NCI-H146 treated with DMSO at 0.1 percent for 48 hours (cell line): ENCODE measurements around the gene MANSC1.
A peak's percentile ranks its signal among the peaks of the same experiment; 100 is the strongest.
"Not testable (repeated sequence)": the region's sequence is repeated elsewhere in the genome, so short reads cannot be mapped to it uniquely, and the experiment has no call there.

Experiments used
- DNase-seq: peaks from one replicate; lab custom pipeline; 2025; ENCODE audit not compliant: unreplicated experiment; lab: John Stamatoyannopoulos, UW

The MANSC1 gene

DNA sequence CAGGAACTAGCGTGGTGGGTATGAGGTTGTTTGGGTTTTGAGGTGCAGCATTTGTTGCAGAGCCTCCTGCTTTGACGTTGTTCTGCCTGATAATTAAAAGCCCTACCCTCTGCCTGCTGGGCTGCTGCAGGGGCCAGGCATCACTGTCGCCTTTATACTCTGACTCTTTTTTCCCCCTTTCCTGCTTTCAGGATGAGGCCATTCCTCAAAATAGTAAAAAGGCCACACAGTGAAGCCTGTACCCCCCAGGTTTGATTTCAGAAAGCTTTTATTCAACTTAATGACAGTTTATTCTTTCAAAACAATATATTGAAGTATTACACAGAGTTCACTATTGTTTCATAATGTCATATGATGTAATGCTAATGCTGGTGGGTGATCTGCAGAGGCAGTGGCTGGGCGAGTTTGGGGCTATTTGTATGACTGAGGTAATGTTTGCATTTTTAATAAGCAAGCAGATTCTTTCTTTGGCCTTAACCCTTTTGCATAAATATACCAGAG lies 15.9 kb upstream of the MANSC1 start:
- peak; percentile 42 for DNase-seq

- no peak for DNase-seq
Measured at GRCh38 chr12:12365446-12365802, 15.4 kb upstream of the MANSC1 start.

GRCh38 chr12:12364787-12365445 lies 14.9 kb upstream of the MANSC1 start:
- DNase-seq = no peak

GRCh38 chr12:12358528-12358927 lies 8.5 kb upstream of the MANSC1 start:
- DNase-seq = no peak

DNA sequence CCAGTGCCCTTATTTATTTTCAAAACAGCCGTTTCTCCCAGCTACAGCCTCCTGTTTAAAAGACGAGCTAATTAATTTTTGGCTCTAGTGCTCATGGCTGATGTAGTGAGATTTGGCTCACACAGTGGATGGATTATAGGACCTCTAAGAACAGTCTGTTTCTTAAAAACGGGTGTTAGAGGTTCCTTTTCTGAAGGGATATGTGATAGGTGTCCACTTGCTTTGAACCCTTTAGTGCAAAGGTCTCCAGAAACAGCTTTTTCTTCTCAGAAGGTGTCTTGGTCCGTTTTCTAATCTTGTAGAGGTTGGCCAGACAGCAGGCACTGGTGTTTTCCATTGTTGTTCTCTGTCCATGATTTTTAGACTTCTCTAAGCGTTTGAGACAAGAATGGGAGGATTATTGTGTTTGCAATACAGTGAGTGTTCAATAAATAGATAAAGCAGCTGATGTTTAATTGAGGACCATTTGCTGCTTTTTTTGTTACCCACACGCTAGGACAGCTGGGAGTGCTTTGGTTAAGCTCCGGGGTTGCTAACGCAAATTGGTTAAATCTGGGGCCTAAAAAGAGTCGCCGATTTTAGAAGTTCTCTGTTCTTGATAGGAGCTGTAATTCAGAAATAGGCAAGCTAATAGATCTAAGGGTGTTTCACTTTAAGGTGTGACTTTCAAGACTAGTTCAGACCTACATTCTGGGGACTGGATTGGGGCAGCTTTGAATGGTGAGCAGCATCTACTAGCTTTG lies 7.8 kb upstream of the MANSC1 start:
- peak; percentile 65 for DNase-seq

- DNase-seq = peak; percentile 98
Measured at GRCh38 chr12:12356896-12357718, 7.1 kb upstream of the MANSC1 start, which contains the start of gene BORCS5. BORCS5 (plus strand) TSS chr12:12357078; CDS start chr12:12357452, 374 bp downstream.

DNA sequence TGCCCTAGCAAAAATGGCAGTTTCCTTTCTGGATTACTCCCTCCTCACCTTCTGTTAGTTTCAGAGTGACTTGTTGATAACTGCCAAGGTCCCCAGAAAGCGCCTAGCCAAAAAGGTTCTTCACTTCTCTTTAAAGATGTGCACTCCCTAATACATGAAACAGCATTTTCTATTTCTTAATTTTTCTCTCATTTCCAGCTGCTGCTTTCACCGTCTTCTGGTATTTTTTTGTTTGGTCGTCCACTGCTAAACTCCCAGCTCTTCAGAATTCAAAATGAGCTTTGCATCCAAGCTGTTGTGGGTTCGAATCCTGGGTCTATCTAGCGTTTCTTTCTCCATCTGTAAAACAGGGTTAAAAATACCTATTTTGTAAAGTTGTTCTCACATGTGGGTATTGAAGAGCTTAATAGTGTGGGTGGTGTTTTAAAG lies 6.4 kb upstream of the MANSC1 start:
- DNase-seq = no peak

DNA sequence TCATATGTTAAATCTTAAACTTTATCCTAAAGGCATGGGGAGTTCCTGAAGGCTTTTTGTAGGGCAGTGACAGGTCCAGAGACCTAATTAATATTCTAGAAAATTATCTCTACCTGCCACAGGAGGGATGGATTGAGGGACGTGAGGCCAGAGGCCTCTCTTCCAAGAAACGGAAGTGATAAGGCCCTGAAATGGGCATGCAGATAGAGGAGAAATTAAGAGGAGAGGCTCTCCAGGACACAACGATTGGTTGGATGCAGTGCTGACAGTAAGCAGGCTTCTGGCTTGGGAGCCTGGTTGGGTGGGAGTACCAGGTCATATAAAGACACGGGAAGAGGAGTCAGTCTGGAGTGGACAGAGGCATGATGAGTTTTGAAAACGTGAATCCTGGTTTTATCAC lies 3.8 kb upstream of the MANSC1 start:
- DNase-seq = no peak

- DNase-seq = no peak
Measured at GRCh38 chr12:12353276-12353675, 3.2 kb upstream of the MANSC1 start.

DNA sequence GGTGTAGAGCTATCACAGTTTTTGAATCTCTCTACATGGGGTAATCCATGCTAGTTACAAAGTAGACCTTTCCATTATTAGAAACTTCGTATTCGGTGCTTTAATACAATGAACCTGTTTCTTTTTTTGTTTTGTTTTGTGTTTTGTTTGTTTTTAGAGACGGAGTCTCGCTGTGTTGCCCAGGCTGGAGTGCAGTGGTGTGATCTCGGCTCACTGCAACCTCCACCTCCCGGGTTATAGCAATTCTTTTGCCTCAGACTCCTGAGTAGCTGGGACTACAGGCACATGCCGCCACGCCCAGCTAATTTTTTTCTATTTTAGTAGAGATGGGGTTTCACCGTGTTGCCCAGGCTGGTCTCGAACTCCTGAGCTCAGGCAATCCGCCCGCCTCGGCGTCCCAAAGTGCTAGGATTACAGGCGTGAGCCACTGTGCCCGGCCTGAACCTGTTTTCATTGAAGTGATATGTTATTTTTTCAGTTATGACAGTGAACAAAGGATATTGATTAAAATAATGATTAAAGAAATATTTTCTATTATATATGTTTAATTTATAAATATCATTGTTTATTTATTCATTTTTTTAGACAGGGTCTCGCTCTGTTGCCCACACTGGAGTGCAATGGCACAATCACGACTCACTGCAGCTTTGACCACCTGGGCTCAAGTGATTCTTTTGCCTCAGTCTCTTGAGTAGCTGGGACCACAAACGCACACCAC lies 1.6 kb upstream of the MANSC1 start:
- DNase-seq = not testable (repeated sequence)

DNA sequence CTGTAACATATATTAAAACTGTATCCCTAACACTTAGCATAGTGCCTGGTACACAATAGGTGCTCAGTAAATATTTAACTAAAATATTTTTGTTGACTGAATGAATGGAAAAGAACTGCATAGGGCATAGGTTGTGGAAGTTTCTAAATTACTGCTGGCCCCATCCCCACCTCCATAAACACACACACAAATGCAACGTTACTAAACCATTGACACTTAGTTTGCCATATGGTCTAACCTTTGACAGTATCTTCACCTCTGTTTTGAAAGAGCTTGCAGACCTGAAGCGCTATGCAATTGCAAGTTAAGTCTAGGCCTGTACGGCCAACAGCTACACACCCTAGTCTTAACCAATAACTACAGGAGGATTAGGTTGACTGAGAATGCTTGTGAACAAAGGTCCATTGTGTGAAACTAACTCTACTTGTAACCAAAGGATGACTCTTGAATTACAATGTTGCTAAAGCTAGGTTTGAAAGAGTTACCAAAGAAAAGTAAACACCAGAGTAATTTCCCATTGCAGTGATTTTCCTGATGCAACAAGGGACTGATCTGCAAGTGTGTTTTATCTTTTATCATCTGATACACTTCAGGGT lies 924 bp upstream of the MANSC1 start:
- no peak for DNase-seq

DNA sequence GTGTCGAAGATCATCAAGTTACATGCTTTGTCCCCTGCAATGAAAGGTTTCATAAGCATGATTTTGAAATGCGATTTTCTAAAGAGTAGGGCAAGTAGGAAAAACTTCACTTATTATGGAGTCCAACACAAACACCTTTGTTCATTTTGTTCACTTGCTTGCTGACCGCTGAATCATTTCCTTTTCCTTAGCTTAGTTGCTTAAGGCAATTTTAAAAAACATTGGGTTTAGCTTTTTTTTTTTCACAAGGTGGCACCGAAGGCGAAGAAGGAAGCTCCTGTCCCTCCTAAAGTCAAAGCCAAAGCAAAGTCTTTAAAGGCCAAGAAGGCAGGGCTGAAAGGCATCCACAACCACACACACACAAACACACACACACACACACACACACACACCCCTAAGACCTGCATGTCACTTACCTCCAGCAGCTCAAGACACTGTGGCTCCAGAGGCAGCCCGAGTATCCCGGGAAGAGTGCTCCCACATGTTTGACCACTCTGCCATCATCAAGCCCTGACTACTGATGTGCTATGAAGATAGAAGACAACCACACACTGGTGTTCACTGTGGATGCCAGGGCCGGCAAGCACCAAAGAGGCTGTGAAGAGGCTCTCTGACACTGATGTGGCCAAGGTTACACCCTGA lies 11.4 kb downstream of the MANSC1 start:
- no peak for DNase-seq

GRCh38 chr12:12336511-12336910 lies 13.5 kb downstream of the MANSC1 start:
- no peak for DNase-seq

DNA sequence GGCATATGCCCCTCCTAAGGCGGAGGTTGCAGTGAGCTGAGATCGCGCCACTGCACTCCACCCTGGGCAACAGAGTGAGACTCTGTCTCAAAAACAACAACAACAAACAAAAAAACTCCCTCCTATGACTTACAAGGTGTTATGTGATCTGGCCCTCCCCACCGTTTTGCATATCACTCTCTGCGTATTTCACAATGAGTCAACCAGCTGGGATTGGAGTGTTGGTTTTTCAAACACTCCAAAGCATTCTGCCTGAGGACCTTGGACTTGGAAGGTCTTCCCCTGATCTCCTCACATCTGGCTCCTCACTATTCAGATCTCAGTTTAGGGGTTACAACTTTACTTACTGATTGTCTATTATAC lies 14.0 kb downstream of the MANSC1 start:
- no peak for DNase-seq

DNA sequence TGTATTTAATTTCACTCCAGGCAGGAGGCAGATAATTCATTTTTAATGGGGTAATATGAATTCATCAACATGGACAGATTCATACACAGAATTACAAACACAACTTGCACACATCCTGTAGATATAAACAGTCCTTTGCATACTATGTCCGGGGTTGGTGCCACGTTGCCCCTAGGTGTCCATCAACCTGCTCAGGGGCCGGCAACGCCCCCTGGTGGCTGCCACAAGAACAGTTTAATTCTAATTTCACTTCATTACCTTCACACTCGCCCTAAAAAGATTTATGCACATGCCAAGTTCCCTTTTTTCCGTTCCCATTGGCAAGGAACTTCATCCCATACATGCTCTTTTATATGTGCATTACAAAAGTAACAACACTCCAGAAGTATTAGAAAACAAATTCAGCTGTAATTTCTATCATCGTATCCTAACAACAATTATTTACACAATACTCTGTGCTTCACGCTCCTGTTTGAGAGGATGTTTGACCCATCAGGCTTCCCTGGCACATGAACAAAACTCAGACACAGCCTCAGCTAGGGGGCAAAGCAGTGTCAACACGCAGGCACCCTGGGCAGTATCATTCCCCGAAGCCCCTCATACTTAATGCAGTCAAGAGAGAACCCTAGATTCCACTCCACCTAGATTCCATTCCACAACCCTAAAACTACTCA lies 15.5 kb downstream of the MANSC1 start:
- DNase-seq = peak; percentile 76

DNA sequence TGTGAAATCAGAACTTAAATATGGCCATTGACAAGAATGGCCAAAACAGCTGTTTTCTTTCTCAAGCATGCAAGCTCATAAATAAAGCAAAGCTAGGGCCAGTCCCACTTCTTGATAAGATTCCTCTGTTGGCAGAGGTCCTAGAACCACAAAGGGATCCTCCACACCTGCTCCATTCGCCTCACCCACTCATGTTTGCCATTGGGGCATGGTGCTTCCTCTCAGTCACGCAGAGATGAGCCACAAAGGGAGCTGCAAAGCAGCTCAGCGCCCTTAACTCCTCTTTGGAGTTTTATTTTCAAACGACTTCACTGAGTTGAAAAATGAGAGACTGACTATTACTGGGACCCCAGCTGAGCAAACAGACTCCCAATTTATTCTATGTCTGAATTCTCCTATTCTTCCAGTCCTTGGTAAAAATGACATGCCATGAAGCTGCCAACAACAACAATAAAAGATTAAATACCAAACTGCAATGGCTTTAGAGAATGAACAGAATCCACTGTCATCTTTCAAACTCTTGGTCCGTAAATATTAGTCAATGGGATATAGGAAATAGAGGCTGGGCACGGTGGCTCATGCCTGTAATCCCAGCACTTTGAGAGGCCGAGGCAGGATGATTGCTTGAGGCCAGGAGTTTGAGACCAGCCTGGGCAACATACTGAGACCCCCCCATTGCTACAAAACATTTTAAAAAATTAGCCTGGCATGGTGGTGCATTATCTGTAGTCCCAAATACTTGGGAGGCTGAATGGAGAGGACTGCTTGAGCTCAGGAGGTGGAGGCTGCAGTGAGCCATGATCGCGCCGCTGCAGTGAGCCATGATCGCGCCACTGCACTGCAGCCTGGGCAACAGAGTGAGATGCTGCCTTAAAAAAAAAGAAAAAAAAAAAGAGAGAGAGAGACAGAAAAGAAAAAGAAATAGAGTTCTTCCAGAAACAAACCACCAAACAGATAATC lies 16.4 kb downstream of the MANSC1 start:
- DNase-seq = peak; percentile 86

- no peak for DNase-seq
Measured at GRCh38 chr12:12331896-12332295, 18.1 kb downstream of the MANSC1 start.

DNA sequence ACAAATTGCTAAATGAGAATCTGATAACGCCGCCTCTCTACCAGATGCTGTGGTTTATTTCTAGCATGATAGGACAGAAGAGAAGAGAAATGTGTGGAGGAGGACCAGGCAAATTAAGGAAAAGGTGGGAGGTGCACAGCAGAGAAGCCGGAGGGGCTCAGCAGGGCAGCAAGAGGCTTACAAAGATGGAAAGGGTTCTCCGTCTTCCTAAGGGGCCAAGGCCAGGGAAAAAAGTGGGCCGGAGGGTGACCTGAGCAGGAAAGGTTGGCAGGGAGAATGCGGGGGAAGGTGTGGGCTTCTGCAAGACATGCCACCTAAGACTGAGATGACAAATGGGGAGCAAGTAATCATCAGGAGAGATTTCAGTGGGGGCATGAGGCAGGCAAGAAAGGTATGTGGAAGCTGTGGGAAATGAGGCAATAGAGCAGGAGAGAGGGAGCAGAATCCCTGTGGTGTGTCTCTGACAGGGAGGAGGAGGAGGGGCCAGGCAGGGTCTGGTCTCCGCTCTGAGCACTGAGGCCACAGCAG lies 18.7 kb downstream of the MANSC1 start:
- no peak for DNase-seq
